Measurements from ENCODE around the gene SLC16A9. TPM values are rescaled to one million over a fixed set of nuclear protein-coding genes. Genes with fewer than 3 reads are reported as not detected.

SLC16A9 gene
- total RNA-seq, 2 experiments from 2014 or later: 0.16 TPM; not detected in 1

- CTCF ChIA-PET: no interaction called here
- Mint-ChIP-seq H3K27ac (no peak overlapping the region), H3K27me3 (peaks cover 51% of the 10 kb centered on the region), H3K4me3 (no peak overlapping the region), H3K4me1 (no peaks in the 10 kb centered on the region), H3K9me3 (ENCODE audit: low read depth) (no peaks in the 10 kb centered on the region), H3K36me3 (no peaks in the 10 kb centered on the region)
- no peak for ATAC-seq
- no peak for DNase-seq
Measured at GRCh38 chr10:59706851-59707797, 2.5 kb downstream of the SLC16A9 start.

GRCh38 chr10:59705931-59706330 is 3.7 kb downstream of the SLC16A9 start:
- CTCF ChIA-PET: no interaction called here
- Mint-ChIP-seq H3K36me3 (no peaks in the 10 kb centered on the region), H3K4me1 (no peaks in the 10 kb centered on the region), H3K27me3 (peaks cover 46% of the 10 kb centered on the region), H3K27ac (no peak overlapping the region), H3K9me3 (ENCODE audit: low read depth) (no peaks in the 10 kb centered on the region), H3K4me3 (no peak overlapping the region)
- ATAC-seq (no peak), DNase-seq (no peak)

- no peaks in the 10 kb centered on the region for H3K9me3 Mint-ChIP-seq (ENCODE audit: low read depth)
- no peaks in the 10 kb centered on the region for H3K36me3 Mint-ChIP-seq
- peaks cover 45% of the 10 kb centered on the region for H3K27me3 Mint-ChIP-seq
- H3K4me1 Mint-ChIP-seq: no peaks in the 10 kb centered on the region
- H3K4me3 Mint-ChIP-seq: no peak overlapping the region
- CTCF ChIA-PET: no interaction called here
- no peak overlapping the region for H3K27ac Mint-ChIP-seq
- no peak for DNase-seq
- ATAC-seq: no peak
Measured at GRCh38 chr10:59704630-59705029, 5.0 kb downstream of the SLC16A9 start.

- no peaks in the 10 kb centered on the region for H3K4me1 Mint-ChIP-seq
- no peak for ATAC-seq
Measured at GRCh38 chr10:59702347-59702746, 7.3 kb downstream of the SLC16A9 start.

GRCh38 chr10:59700709-59701108 is 8.9 kb downstream of the SLC16A9 start:
- H3K9me3 Mint-ChIP-seq (ENCODE audit: low read depth): no peaks in the 10 kb centered on the region
- H3K27ac Mint-ChIP-seq: no peak overlapping the region
- H3K4me3 Mint-ChIP-seq: no peak overlapping the region
- CTCF ChIA-PET: no interaction called here
- ATAC-seq (no peak), DNase-seq (no peak)
- peaks cover 16% of the 10 kb centered on the region for H3K27me3 Mint-ChIP-seq
- H3K36me3 Mint-ChIP-seq: no peaks in the 10 kb centered on the region
- H3K4me1 Mint-ChIP-seq: no peaks in the 10 kb centered on the region

More at GRCh38 chr10:59702347-59702746, 7.3 kb downstream of the SLC16A9 start:
- Mint-ChIP-seq H3K9me3 (ENCODE audit: low read depth) (no peaks in the 10 kb centered on the region), H3K4me3 (no peak overlapping the region), H3K36me3 (no peaks in the 10 kb centered on the region), H3K27ac (no peak overlapping the region), H3K27me3 (peaks cover 28% of the 10 kb centered on the region)
- CTCF ChIA-PET: no interaction called here
- no peak for DNase-seq

GRCh38 chr10:59698326-59698725 is 11.3 kb downstream of the SLC16A9 start:
- CTCF ChIA-PET: no interaction called here
- DNase-seq: no peak
- ATAC-seq: no peak
- Mint-ChIP-seq H3K27me3 (peaks cover 15% of the 10 kb centered on the region), H3K27ac (no peak overlapping the region), H3K9me3 (ENCODE audit: low read depth) (no peaks in the 10 kb centered on the region), H3K4me1 (no peaks in the 10 kb centered on the region), H3K36me3 (no peaks in the 10 kb centered on the region), H3K4me3 (no peak overlapping the region)

- no peaks in the 10 kb centered on the region for H3K36me3 Mint-ChIP-seq
- peaks cover 12% of the 10 kb centered on the region for H3K27me3 Mint-ChIP-seq
- H3K9me3 Mint-ChIP-seq (ENCODE audit: low read depth): no peaks in the 10 kb centered on the region
- ATAC-seq (no peak), DNase-seq (no peak)
- H3K4me3 Mint-ChIP-seq: no peak overlapping the region
- no peak overlapping the region for H3K27ac Mint-ChIP-seq
- CTCF ChIA-PET: no interaction called here
- H3K4me1 Mint-ChIP-seq: no peaks in the 10 kb centered on the region
Measured at GRCh38 chr10:59695637-59696036, 14.0 kb downstream of the SLC16A9 start.

- Mint-ChIP-seq H3K36me3 (no peaks in the 10 kb centered on the region), H3K27me3 (peaks cover 13% of the 10 kb centered on the region), H3K27ac (no peak overlapping the region), H3K4me3 (no peak overlapping the region), H3K9me3 (ENCODE audit: low read depth) (no peaks in the 10 kb centered on the region), H3K4me1 (no peaks in the 10 kb centered on the region)
- no peak for DNase-seq
- ATAC-seq: no peak
- CTCF ChIA-PET: no interaction called here
Measured at GRCh38 chr10:59694936-59695335, 14.7 kb downstream of the SLC16A9 start.

GRCh38 chr10:59692113-59692512 is 17.5 kb downstream of the SLC16A9 start:
- DNase-seq (no peak), ATAC-seq (no peak)
- Mint-ChIP-seq H3K36me3 (no peaks in the 10 kb centered on the region), H3K27ac (no peak overlapping the region), H3K4me1 (no peaks in the 10 kb centered on the region), H3K27me3 (peaks cover 20% of the 10 kb centered on the region), H3K4me3 (no peak overlapping the region), H3K9me3 (ENCODE audit: low read depth) (no peaks in the 10 kb centered on the region)
- CTCF ChIA-PET: no interaction called here

- Mint-ChIP-seq H3K36me3 (no peaks in the 10 kb centered on the region), H3K27me3 (peaks cover 21% of the 10 kb centered on the region), H3K27ac (no peak overlapping the region), H3K9me3 (ENCODE audit: low read depth) (no peaks in the 10 kb centered on the region), H3K4me3 (no peak overlapping the region), H3K4me1 (no peaks in the 10 kb centered on the region)
- ATAC-seq: no peak
- CTCF ChIA-PET: no interaction called here
- no peak for DNase-seq
Measured at GRCh38 chr10:59688921-59689351, 20.7 kb downstream of the SLC16A9 start.

- H3K27me3 Mint-ChIP-seq: peaks cover 18% of the 10 kb centered on the region
- no peak overlapping the region for H3K4me3 Mint-ChIP-seq
- CTCF ChIA-PET: no interaction called here
- DNase-seq (no peak), ATAC-seq (no peak)
- H3K9me3 Mint-ChIP-seq (ENCODE audit: low read depth): no peaks in the 10 kb centered on the region
- H3K36me3 Mint-ChIP-seq: no peaks in the 10 kb centered on the region
- H3K27ac Mint-ChIP-seq: no peak overlapping the region
- no peaks in the 10 kb centered on the region for H3K4me1 Mint-ChIP-seq
Measured at GRCh38 chr10:59687657-59688056, 22.0 kb downstream of the SLC16A9 start.

- no peak overlapping the region for H3K27ac Mint-ChIP-seq
Measured at GRCh38 chr10:59684006-59684405, 25.6 kb downstream of the SLC16A9 start.

GRCh38 chr10:59682986-59683937 is 26.4 kb downstream of the SLC16A9 start:
- ATAC-seq (no peak), DNase-seq (no peak)
- Mint-ChIP-seq H3K27me3 (peaks cover 5% of the 10 kb centered on the region), H3K36me3 (no peaks in the 10 kb centered on the region), H3K4me1 (peaks cover 2% of the 10 kb centered on the region), H3K9me3 (ENCODE audit: low read depth) (no peaks in the 10 kb centered on the region), H3K4me3 (no peak overlapping the region), H3K27ac (no peak overlapping the region)
- CTCF ChIA-PET: no interaction called here

More at GRCh38 chr10:59684006-59684405, 25.6 kb downstream of the SLC16A9 start:
- CTCF ChIA-PET: no interaction called here
- no peak overlapping the region for H3K4me3 Mint-ChIP-seq
- H3K4me1 Mint-ChIP-seq: peaks cover 2% of the 10 kb centered on the region
- H3K9me3 Mint-ChIP-seq (ENCODE audit: low read depth): no peaks in the 10 kb centered on the region
- ATAC-seq (no peak), DNase-seq (no peak)
- no peaks in the 10 kb centered on the region for H3K36me3 Mint-ChIP-seq
- peaks cover 10% of the 10 kb centered on the region for H3K27me3 Mint-ChIP-seq
